GM23248 (cell line): Measurements from ENCODE around the gene SPNS3. TPM values are rescaled to one million over a fixed set of nuclear protein-coding genes. Genes with fewer than 3 reads are reported as not detected.

Source experiments
- DNase-seq: peaks from one replicate; pipeline ENCODE4 v3.0.0-alpha.2; 2015
- H2AFZ ChIP-seq: fragments of 200-600 bp; sonication (generic); 2 replicates; pipeline ENCODE4 v1.6.1; 2016; ENCODE audit warnings: antibody characterized with exemption
- H3F3A ChIP-seq: fragments of 200-600 bp; sonication (generic); 2 replicates; pipeline ENCODE4 v1.6.1; 2016; ENCODE audit warnings: mild to moderate bottlenecking, antibody characterized with exemption, mixed run types; ENCODE audit not compliant: insufficient read depth
- H3K27ac ChIP-seq: fragments of 200-600 bp; sonication (generic); 2 replicates; pipeline ENCODE4 v1.5.1; 2016; ENCODE audit warnings: mild to moderate bottlenecking
- H3K27me3 ChIP-seq: fragments of 200-600 bp; sonication (generic); replicated peaks from 2 replicates; pipeline ENCODE4 v1.6.1; 2016; ENCODE audit warnings: mild to moderate bottlenecking; ENCODE audit not compliant: insufficient read depth
- H3K36me3 ChIP-seq: fragments of 200-600 bp; sonication (generic); 2 replicates; pipeline ENCODE4 v1.6.1; 2016; ENCODE audit warnings: low read depth, mild to moderate bottlenecking
- H3K4me1 ChIP-seq: fragments of 200-600 bp; sonication (generic); 2 replicates; pipeline ENCODE4 v1.6.1; 2016; ENCODE audit warnings: mild to moderate bottlenecking; ENCODE audit not compliant: insufficient read depth
- H3K4me2 ChIP-seq: fragments of 200-600 bp; sonication (generic); one replicate; pipeline ENCODE4 v1.6.1; 2016; ENCODE audit warnings: mild to moderate bottlenecking; ENCODE audit not compliant: unreplicated experiment
- H3K4me3 ChIP-seq: fragments of 200-600 bp; sonication (generic); 2 replicates; pipeline ENCODE4 v1.5.1; 2016; ENCODE audit warnings: mild to moderate bottlenecking
- H3K79me2 ChIP-seq: fragments of 200-600 bp; sonication (generic); 2 replicates; pipeline ENCODE4 v1.6.1; 2016; ENCODE audit warnings: mild to moderate bottlenecking; ENCODE audit not compliant: insufficient read depth
- H3K9ac ChIP-seq: fragments of 200-600 bp; sonication (generic); 2 replicates; pipeline ENCODE4 v1.6.1; 2016; ENCODE audit warnings: mild to moderate bottlenecking
- H3K9me2 ChIP-seq: fragments of 200-600 bp; sonication (generic); 2 replicates; pipeline ENCODE4 v1.6.1; 2016; ENCODE audit warnings: mixed run types, mild to moderate bottlenecking, moderate library complexity; ENCODE audit not compliant: insufficient read depth
- H3K9me3 ChIP-seq: fragments of 200-600 bp; sonication (generic); one replicate; pipeline ENCODE4 v1.6.1; 2017; ENCODE audit warnings: low read depth
- H4K20me1 ChIP-seq: fragments of 200-600 bp; sonication (generic); 2 replicates; pipeline ENCODE4 v1.6.0; 2016; ENCODE audit not compliant: insufficient read depth
- EZH2 ChIP-seq: fragments of 200-600 bp; sonication (generic); IDR thresholded peaks from 2 replicates; pipeline ENCODE4 v1.6.1; 2018; ENCODE audit warnings: antibody characterized with exemption, mild to moderate bottlenecking; ENCODE audit not compliant: insufficient read depth, poor library complexity, severe bottlenecking
- EZH2phosphoT487 ChIP-seq: fragments of 200-600 bp; sonication (generic); IDR thresholded peaks from 2 replicates; pipeline ENCODE4 v1.6.1; 2018; ENCODE audit warnings: antibody characterized with exemption, moderate library complexity, mild to moderate bottlenecking, low read depth; ENCODE audit not compliant: insufficient read depth
- WGBS, 2 experiments: methylation state at CpG; one replicate each; pipeline ENCODE4 v1.1.6; 2015 to 2017; ENCODE audit warnings: low lambda C conversion rate in 2 of 2, low coverage in 1 of 2; ENCODE audit errors: missing lambda C conversion rate in 2 of 2; 5-methylcytosine and 5-hydroxymethylcytosine counted together
- in situ Hi-C: fragments of 300-500 bp; cut with MboI; formaldehyde crosslinking; loops from 2 replicates; pipeline ENCODE4 v1.15.0; 2020
- polyA plus RNA-seq: library from polyadenylated mRNA; unstranded; fragments of >200 nt; fragmentation: Nextera tagmentation; extraction: Ambion mirVana; gene quantifications from 2 replicates; pipeline ENCODE4 v1.2.1, GENCODE V29; 2016
- total RNA-seq: library from RNA; depleted of rRNA; stranded (reverse); fragments of >200 nt; shearing (Covaris generic); gene quantifications from 2 replicates; pipeline ENCODE4 v1.2.3, GENCODE V29; 2014

Gene SPNS3
- total and polyA plus RNA-seq, 2 experiments from 2014 or later, result not detected

GRCh38 chr17:4502466-4503154, 68.9 kb downstream of the SPNS3 start:
- no peak for DNase-seq
- in situ Hi-C loops, result no loop called here

GRCh38 chr17:4503283-4504025, 69.7 kb downstream of the SPNS3 start:
- Histone ChIP-seq H3K9me2 (no peaks in the 10 kb centered on the region), H3K27me3 (peaks cover 48% of the 10 kb centered on the region), H2AFZ (no peak overlapping the region), H3F3A (no peaks in the 10 kb centered on the region), H3K4me3 (no peak overlapping the region), H3K36me3 (no peaks in the 10 kb centered on the region), H3K9me3 (no peaks in the 10 kb centered on the region), H3K9ac (no peak overlapping the region), H3K79me2 (no peaks in the 10 kb centered on the region), H3K4me2 (no peak overlapping the region), H3K27ac (no peak overlapping the region), H4K20me1 (no peaks in the 10 kb centered on the region), H3K4me1 (no peaks in the 10 kb centered on the region)
- in situ Hi-C loops, result no loop called here
- DNase-seq, result no peak
- WGBS, 2 experiments, result 51 to 55% methylated on average over 4 of the region's 4 CpGs
- TF ChIP-seq EZH2, result no peak
- no peak for TF ChIP-seq EZH2phosphoT487

More at GRCh38 chr17:4502466-4503154, 68.9 kb downstream of the SPNS3 start:
- H3K4me2 ChIP-seq, result no peak overlapping the region
- no peaks in the 10 kb centered on the region for H3F3A ChIP-seq
- H3K36me3 ChIP-seq, result no peaks in the 10 kb centered on the region
- no peak overlapping the region for H3K27ac ChIP-seq
- H3K9me3 ChIP-seq, result no peaks in the 10 kb centered on the region
- H2AFZ ChIP-seq, result no peak overlapping the region
- H3K27me3 ChIP-seq, result peaks cover 56% of the 10 kb centered on the region
- no peaks in the 10 kb centered on the region for H3K79me2 ChIP-seq
- H3K4me3 ChIP-seq, result no peak overlapping the region
- no peaks in the 10 kb centered on the region for H4K20me1 ChIP-seq
- H3K4me1 ChIP-seq, result no peaks in the 10 kb centered on the region
- 36 to 39% methylated on average over 18 of the region's 18 CpGs for WGBS, 2 experiments
- no peaks in the 10 kb centered on the region for H3K9me2 ChIP-seq
- H3K9ac ChIP-seq, result no peak overlapping the region
- TF ChIP-seq EZH2phosphoT487 (no peak), EZH2 (no peak)

- Histone ChIP-seq H3K27ac (no peak overlapping the region), H3K9ac (no peak overlapping the region), H3K4me3 (no peak overlapping the region), H3K9me3 (no peaks in the 10 kb centered on the region), H3K79me2 (no peaks in the 10 kb centered on the region), H4K20me1 (no peaks in the 10 kb centered on the region), H3K4me2 (no peak overlapping the region), H3K27me3 (peaks cover 47% of the 10 kb centered on the region), H3K36me3 (no peaks in the 10 kb centered on the region), H3K9me2 (no peaks in the 10 kb centered on the region), H3F3A (no peaks in the 10 kb centered on the region), H3K4me1 (no peaks in the 10 kb centered on the region), H2AFZ (no peak overlapping the region)
- TF ChIP-seq EZH2phosphoT487, result no peak
- TF ChIP-seq EZH2, result no peak
- in situ Hi-C loops, result no loop called here
- 65 to 71% methylated on average over 5 of the region's 5 CpGs for WGBS, 2 experiments
- DNase-seq, result no peak
Measured at GRCh38 chr17:4504188-4504587, 70.4 kb downstream of the SPNS3 start.

GRCh38 chr17:4505187-4505586, 71.4 kb downstream of the SPNS3 start:
- no peak for TF ChIP-seq EZH2phosphoT487
- no peak for TF ChIP-seq EZH2
- H3F3A ChIP-seq, result no peaks in the 10 kb centered on the region
- no peaks in the 10 kb centered on the region for H3K4me1 ChIP-seq
- no peak overlapping the region for H3K27ac ChIP-seq
- in situ Hi-C loops, result no loop called here
- WGBS, 2 experiments, result 95% methylated on average over 5 of the region's 5 CpGs
- no peaks in the 10 kb centered on the region for H3K79me2 ChIP-seq
- H3K36me3 ChIP-seq, result no peaks in the 10 kb centered on the region
- no peaks in the 10 kb centered on the region for H3K9me3 ChIP-seq
- no peak overlapping the region for H3K9ac ChIP-seq
- H2AFZ ChIP-seq, result no peak overlapping the region
- no peak for DNase-seq
- no peaks in the 10 kb centered on the region for H3K9me2 ChIP-seq
- no peak overlapping the region for H3K4me3 ChIP-seq
- no peaks in the 10 kb centered on the region for H4K20me1 ChIP-seq
- H3K4me2 ChIP-seq, result no peak overlapping the region
- H3K27me3 ChIP-seq, result peaks cover 40% of the 10 kb centered on the region
